Upper lobe of left lung (tissue), 4 donors: ENCODE measurements around the gene CDK15.

Experiments
- CTCF ChIP-seq, 6 experiments: fragments of 450-650 bp in 4 of 6; fragments of 200-600 bp in 2 of 6; sonication (generic) in 2 of 6; IDR thresholded peaks; one replicate each; pipeline ENCODE4 v1.5.1; 2016 to 2019; ENCODE audit warnings: antibody characterized with exemption in 6 of 6
- EP300 ChIP-seq, 4 donors: sonication (generic); formaldehyde crosslinking; IDR thresholded peaks; one replicate each; pipeline ENCODE4 v1.5.1; 2017; ENCODE audit warnings: antibody characterized with exemption in 4 of 4, control low read depth in 2 of 4
- POLR2A ChIP-seq, 4 donors: fragments of 450-650 bp; IDR thresholded peaks; one replicate each; pipeline ENCODE4 v1.5.1; 2016 to 2017; ENCODE audit warnings: antibody characterized with exemption in 4 of 4, mild to moderate bottlenecking in 2 of 4

- TF ChIP-seq EP300 (IDR thresholded peaks at IDR 0.05) = no peak
- TF ChIP-seq CTCF (IDR thresholded peaks at IDR 0.05) = no peak
- no peak for TF ChIP-seq POLR2A (IDR thresholded peaks at IDR 0.05)
Observed at GRCh38 chr2:201828220-201828619, 21.9 kb downstream of the CDK15 start.
